HG02623 (cell line): ENCODE results near the gene LRRC14B.
"Not testable (repeated sequence)": the region's sequence is repeated elsewhere in the genome, so short reads cannot be mapped to it uniquely, and the experiment has no call there.

Source experiments
- ATAC-seq: cut with Tn5 transposase; IDR thresholded peaks from one replicate; pipeline ENCODE4 v1.9.1; 2021; ENCODE audit warnings: moderate library complexity; ENCODE audit not compliant: unreplicated experiment

The LRRC14B gene

DNA sequence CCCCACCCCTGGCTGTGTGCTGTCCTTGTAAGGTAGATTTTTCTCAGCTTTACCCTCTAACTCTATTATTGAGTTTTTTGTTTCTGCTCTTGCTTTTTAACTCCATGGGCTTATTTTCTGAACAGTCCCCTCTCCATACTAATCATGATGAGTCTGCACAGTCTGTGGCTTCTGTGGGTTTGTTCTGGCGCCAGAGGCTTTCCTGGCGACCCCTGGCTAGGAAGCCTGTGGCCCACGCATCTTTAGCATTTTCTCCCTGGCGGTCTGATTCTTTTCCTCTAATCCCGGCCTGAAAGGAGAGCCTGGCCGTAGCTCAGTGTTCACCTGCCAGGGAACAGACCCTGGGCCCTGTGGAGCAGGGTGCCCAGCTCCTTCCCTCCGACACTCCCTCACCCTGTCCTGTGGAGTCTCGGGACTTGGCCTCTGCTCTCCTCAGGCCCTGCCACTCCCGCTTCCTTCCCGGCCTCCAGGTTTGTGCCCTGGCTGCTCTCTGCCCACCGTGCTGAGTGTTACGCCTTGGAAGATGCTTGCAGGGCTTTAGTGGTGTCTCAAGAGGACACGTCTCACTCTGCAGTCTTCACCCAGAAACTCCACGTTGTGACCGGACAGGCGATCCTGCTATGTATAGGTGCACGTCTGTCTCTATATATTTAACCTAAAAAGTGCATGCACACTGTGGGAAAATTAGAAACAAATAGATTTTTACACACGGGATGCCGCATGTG lies 31.7 kb upstream of the LRRC14B start:
- no peak for ATAC-seq

DNA sequence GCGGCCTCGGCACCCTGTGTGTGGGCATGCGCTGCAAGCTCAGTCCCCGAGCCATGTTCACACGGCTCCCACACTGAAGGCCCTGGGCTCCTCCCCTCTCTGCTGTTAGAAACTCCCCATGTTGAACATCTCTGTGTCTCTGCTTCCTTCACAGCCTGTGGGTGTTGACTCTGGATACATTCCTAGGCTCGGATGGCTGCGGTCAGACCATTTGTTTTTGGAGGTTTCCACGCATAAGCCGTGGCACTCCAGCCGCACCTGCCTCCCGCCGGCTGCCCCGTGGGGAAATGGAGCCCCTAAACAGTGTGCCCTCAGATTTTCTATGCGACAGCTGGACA lies 31.2 kb upstream of the LRRC14B start:
- ATAC-seq = no peak

DNA sequence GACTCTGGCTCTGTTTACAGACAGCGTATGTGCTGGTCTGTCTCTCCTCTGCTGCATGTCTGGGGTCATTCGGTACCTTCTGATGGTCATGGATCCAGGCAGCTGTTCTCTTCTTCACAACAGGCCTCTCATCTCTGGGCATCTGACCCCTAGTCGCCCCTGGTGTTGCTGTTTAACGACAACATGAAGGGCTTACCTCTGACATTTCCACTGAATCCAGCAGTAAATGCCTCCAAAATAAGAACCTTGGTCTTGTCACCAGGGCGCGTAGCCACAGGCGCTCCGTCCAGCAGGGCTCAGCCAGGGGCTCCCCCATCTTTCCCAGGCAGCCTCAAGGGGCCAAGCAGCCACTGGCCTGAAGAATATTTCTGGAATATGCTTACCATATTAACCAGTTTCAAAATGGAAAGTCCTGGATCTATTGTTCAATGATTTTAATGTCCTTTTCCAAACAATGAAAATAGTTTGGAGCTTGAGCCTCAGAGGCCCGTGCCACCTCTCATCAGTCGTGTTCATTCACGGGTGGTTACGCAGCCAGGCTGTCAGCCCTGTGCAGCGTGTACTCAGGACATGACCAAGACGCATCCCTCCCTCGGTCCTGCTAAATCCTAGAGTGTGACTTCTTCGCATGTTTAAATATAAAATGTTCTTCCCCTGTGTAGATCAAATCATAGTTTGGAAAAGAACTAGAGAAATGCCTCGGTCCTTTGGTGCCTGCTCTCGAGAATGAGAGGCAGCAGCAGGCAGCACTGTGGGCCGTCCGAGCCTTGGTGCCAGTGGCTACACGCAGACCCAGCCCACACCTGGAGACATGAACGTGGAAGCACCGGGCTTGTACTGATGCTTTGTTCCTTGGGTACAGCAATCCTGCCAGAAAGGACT lies 30.1 kb upstream of the LRRC14B start:
- ATAC-seq = no peak

DNA sequence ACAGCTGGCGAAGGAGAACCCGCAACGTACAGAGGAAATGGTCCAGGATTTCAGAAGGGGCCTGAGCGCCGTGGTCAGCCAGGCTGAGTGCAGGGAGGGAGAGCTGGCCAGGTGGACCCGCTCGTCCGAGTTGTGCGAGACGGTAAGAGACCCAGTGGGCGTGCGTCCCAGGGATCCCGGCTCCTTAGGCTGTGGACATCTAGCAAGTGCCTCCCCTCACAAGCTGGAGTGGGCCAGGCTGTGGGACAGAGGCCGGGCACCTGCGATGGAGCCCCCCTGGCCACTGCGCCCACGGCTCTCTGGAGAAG lies 29.5 kb upstream of the LRRC14B start:
- no peak for ATAC-seq

- no peak for ATAC-seq
Measured at GRCh38 chr5:162190-162564, 29.1 kb upstream of the LRRC14B start.

DNA sequence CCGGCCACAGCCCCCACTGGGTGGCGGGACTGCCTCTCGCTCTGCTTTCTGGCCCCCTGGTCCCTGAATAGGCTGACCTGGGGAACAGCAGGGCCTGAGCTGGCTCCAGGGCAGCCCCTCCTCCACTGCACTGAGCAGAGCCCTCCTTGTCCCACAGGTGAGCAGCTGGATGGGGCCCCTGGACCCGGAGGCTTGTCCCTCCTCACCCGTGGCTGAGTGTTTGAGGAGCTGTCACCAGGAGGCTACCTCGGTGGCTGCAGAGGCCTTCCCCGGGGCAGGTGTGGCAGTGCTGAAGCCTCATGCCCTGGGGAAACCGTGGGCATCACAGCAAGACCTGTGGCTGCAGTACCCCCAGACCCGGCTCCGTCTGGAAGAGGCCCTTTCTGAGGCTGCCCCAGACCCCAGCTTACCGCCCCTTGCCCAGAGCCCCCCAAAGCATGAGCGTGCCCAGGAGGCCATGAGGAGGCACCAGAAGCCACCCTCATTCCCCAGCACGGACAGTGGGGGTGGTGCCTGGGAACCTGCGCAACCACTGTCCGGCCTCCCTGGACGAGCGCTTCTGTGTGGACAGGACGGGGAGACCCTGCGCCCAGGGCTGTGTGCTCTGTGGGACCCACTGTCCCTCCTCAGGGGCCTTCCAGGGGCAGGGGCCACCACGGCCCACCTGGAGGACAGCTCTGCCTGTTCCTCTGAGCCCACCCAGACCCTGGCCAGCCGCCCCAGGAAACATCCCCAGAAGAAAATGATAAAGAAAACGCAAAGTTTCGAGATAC lies 28.5 kb upstream of the LRRC14B start:
- no peak for ATAC-seq

DNA sequence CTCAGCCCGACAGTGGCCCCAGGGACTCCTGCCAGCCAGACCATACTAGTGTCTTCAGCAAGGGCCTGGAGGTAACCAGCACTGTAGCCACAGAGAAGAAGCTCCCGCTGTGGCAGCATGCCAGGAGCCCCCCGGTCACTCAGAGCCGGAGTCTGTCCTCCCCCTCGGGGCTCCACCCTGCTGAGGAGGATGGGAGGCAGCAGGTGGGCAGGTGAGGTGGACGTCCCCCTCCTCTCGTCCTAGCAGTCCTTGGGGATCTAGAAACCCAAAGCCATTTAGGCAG lies 28.0 kb upstream of the LRRC14B start:
- ATAC-seq = no peak

DNA sequence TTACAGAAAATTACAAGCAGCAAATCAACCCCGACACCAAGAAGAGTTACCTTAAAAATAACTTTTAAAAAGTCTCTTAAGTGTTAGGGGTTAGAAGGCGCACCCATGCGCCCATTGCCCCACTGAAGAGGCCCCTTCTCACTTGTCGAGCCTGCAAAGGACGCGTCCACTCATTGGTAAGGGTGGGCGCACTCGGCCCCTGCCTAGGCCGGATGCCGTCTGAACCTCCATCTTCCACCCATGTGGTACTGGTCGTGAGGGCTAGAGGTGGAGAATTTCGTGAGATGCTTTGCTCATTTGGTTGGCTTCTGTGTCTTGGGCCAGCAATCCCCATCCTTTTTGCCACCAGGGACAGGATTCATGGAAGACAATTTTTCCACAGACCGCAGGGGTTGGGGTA lies 27.5 kb upstream of the LRRC14B start:
- ATAC-seq = no peak

GRCh38 chr5:164244-164643 lies 27.1 kb upstream of the LRRC14B start:
- no peak for ATAC-seq

DNA sequence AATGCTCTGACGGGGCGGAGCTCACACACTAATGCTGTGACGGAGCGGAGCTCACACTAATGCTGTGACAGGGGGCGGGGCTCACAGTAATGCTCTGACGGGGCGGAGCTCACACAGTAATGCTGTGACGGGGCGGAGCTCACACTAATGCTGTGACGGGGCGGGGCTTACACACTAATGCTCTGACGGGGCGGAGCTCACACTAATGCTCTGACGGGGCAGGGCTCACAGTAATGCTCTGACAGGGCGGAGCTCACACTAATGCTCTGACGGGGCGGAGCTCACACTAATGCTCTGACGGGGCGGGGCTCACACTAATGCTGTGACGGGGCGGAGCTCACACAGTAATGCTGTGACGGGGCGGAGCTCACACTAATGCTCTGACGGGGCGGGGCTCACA lies 26.5 kb upstream of the LRRC14B start:
- not testable (repeated sequence) for ATAC-seq

GRCh38 chr5:166441-167372 lies 24.6 kb upstream of the LRRC14B start:
- no peak for ATAC-seq

DNA sequence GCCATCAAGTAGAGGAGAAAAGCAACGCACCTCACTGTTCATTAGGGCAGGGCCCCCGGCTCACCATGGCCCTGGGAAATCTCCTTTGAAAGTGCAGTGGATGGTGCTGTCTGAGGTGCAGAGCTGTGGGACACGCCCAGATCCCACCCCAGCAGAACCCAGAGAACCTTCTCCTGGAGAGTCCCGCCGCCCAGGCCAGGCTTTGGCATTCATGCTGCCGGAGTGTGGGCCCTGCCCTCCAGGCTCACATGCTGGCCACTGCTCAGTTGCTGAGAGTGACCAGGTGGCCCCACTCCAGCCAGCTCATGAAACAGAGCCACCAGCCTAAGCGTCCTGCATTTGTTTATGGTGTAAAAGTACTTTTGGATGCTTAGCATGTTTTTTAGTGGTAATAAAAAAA lies 23.8 kb upstream of the LRRC14B start:
- no peak for ATAC-seq

DNA sequence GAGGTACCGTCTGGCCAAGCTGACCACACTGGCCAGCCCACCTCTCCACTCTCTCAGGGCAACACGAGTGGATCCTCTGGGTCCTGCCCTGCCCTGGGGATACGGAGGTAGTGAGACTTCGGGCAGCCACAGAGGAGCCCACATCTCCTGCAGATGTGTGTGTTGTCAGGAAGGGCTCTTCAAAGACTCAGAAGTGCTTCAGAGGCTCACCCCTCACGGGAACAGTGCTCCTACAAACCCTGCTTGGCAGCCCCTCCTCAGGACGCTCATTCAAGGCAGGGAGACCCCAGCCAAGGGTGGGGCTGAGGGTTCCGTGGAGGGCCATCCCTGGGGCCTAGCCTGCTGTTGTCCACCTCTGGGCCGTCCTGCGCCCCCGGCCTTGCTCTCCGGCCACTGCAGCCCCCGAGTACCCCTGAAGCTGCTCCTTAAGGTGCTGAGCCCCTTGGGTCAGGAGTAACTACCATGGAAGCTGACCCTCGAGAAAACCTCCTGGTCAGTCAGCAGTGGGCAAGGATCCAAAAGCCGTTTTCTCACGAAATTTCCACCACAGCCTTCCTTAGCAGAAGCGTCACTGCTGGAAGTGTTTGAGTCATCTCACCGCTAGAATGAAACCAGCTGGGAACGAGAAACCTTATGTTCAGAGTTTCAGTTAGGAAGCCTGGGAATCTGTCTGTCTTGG lies 23.2 kb upstream of the LRRC14B start:
- no peak for ATAC-seq

DNA sequence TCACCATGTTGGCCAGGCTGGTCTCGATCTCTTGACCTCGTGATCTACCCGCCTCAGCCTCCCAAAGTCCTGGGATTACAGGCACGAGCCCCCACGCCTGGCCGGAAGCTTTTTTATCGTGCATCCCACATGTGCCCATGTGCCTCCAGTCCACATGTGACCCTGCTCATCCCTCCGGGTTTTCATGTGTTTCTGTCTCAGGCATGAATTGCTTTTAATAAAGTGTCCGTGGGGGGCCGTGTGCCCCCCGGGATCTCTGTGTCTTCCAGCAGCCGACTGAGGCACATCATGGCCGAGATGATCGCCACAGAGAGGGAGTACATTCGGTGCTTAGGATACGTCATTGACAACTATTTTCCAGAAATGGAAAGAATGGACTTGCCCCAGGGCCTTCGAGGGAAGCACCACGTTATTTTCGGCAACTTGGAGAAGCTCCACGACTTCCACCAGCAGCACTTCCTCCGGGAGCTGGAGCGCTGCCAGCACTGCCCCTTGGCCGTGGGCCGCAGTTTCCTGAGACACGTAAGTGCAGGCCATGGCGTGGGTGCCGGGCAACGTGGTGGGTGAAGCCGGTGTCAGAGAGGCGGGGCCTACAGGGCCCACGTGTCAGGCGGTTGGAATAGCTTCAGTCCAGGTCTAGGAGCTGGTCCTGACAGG lies 22.1 kb upstream of the LRRC14B start:
- no peak for ATAC-seq

DNA sequence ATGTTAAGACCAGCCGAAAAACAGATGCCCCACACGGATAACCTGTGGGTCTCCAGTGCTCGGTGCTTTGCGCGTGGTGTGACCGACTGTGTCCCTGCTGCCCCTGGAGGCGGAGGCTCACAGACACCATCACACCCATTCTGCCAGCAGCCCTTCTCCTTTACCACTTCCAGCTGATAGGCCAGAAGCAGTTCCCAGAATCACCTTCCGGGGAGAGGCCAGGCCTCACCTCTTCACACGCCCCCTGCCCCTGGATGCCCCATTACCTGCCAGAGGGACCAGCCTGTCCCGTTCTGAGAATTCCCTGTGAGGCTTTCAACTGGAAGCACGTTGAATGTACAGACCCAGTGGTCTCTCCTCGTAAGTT lies 21.6 kb upstream of the LRRC14B start:
- no peak for ATAC-seq

GRCh38 chr5:170971-171800 lies 20.1 kb upstream of the LRRC14B start:
- ATAC-seq = no peak

DNA sequence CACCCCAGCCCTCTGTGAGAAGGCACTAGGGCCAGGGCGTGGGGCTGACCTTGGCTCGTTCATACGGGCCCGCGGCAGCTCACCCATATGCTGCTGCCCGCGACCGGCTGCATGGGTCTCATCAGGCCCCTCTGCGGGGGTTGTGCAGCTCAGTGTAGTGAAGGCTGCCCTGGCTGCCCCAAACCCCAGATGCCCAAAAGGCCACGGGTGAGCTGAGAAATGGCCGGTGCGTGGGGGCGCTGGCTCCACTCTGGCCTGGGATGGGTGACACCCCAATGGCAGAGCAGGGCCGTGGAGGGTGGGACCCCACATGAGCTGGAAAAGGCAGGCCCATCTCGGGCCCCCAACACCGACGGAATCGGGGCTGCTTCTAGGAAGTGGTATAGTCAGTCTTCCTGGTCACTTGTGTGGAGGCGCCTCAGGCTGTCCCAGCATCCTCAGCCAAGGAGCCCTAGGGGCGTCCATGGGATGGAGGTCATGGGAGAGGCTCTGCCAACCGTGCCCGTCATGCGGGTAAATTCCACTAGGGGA lies 19.4 kb upstream of the LRRC14B start:
- ATAC-seq = no peak

- ATAC-seq = no peak
Measured at GRCh38 chr5:172421-172820, 18.9 kb upstream of the LRRC14B start.

GRCh38 chr5:172841-173251 lies 18.4 kb upstream of the LRRC14B start:
- ATAC-seq = no peak
